HUES64 (cell line): ENCODE results near the gene PARP4.
"Not testable (repeated sequence)": the region's sequence is repeated elsewhere in the genome, so short reads cannot be mapped to it uniquely, and the experiment has no call there.

Experiments
- H3K27ac ChIP-seq: 2 replicates; pipeline ENCODE4 v1.7.0; 2013; ENCODE audit warnings: low read depth, low read length, inconsistent platforms
- H3K27me3 ChIP-seq: 2 replicates; pipeline ENCODE4 v1.6.1; 2013; ENCODE audit warnings: mild to moderate bottlenecking, low read length; ENCODE audit not compliant: insufficient read depth
- H3K36me3 ChIP-seq: 2 replicates; pipeline ENCODE4 v1.6.1; 2013; ENCODE audit warnings: mild to moderate bottlenecking, low read length; ENCODE audit not compliant: insufficient read depth
- H3K4me1 ChIP-seq: 2 replicates; pipeline ENCODE4 v1.6.1; 2013; ENCODE audit warnings: mild to moderate bottlenecking, low read length, moderate library complexity; ENCODE audit not compliant: insufficient read depth
- H3K4me3 ChIP-seq: 2 replicates; pipeline ENCODE4 v1.5.1; 2013; ENCODE audit warnings: mild to moderate bottlenecking, low read length, moderate library complexity
- H3K9ac ChIP-seq: 2 replicates; pipeline ENCODE4 v1.6.1; 2013; ENCODE audit warnings: mild to moderate bottlenecking, low read depth, low read length
- H3K9me3 ChIP-seq: 2 replicates; pipeline ENCODE4 v1.6.1; 2013; ENCODE audit warnings: low read depth, low read length; ENCODE audit not compliant: insufficient read depth
- WGBS: fragments of 150-250, 120-280 bp; methylation state at CpG from one replicate; pipeline ENCODE4 v1.1.7; 2013; ENCODE audit warnings: missing lambda C conversion rate; 5-methylcytosine and 5-hydroxymethylcytosine counted together

Gene PARP4

GRCh38 chr13:24529478-24529877 is 16.9 kb upstream of the PARP4 start:
- Histone ChIP-seq H3K4me1 (peaks cover 12% of the 10 kb centered on the region; the same call in 1 of the 2 replicates), H3K27me3 (no peaks in the 10 kb centered on the region), H3K27ac (peak overlapping the region; percentile 39; the same call in 1 of the 2 replicates), H3K9ac (no peak overlapping the region), H3K9me3 (no peaks in the 10 kb centered on the region), H3K4me3 (no peak overlapping the region), H3K36me3 (no peaks in the 10 kb centered on the region)
- WGBS: 90% methylated on average over 1 of the region's 1 CpG

GRCh38 chr13:24528816-24529398 is 16.3 kb upstream of the PARP4 start:
- H3K9ac ChIP-seq: no peak overlapping the region

GRCh38 chr13:24527266-24527775 is 14.7 kb upstream of the PARP4 start:
- H3K4me3 ChIP-seq: no peak overlapping the region
- H3K27ac ChIP-seq: no peak overlapping the region

More at GRCh38 chr13:24528816-24529398, 16.3 kb upstream of the PARP4 start:
- Histone ChIP-seq H3K9me3 (no peaks in the 10 kb centered on the region), H3K36me3 (no peaks in the 10 kb centered on the region), H3K4me1 (peaks cover 12% of the 10 kb centered on the region; the same call in 1 of the 2 replicates), H3K27me3 (no peaks in the 10 kb centered on the region), H3K4me3 (no peak overlapping the region), H3K27ac (peak overlapping the region; percentile 39)
- WGBS: 56% methylated on average over 4 of the region's 4 CpGs

GRCh38 chr13:24520733-24521132 is 8.2 kb upstream of the PARP4 start:
- no peaks in the 10 kb centered on the region for H3K9me3 ChIP-seq
- no peak overlapping the region for H3K9ac ChIP-seq
- 93% methylated on average over 1 of the region's 1 CpG for WGBS
- H3K4me3 ChIP-seq: no peak overlapping the region
- H3K4me1 ChIP-seq: no peaks in the 10 kb centered on the region
- no peak overlapping the region for H3K27ac ChIP-seq
- H3K27me3 ChIP-seq: no peaks in the 10 kb centered on the region
- no peaks in the 10 kb centered on the region for H3K36me3 ChIP-seq

More at GRCh38 chr13:24527266-24527775, 14.7 kb upstream of the PARP4 start:
- no peaks in the 10 kb centered on the region for H3K9me3 ChIP-seq
- WGBS: 94% methylated on average over 6 of the region's 6 CpGs
- H3K4me1 ChIP-seq: peaks cover 12% of the 10 kb centered on the region; the same call in 1 of the 2 replicates
- H3K36me3 ChIP-seq: no peaks in the 10 kb centered on the region
- no peak overlapping the region for H3K9ac ChIP-seq
- H3K27me3 ChIP-seq: no peaks in the 10 kb centered on the region

- no peak overlapping the region for H3K27ac ChIP-seq
- H3K9ac ChIP-seq: no peak overlapping the region
- 87% methylated on average over 6 of the region's 6 CpGs for WGBS
- 0 out of 2 replicates have a peak, but pooled peaks cover 2% of the 10 kb centered on the region for H3K4me1 ChIP-seq
- no peaks in the 10 kb centered on the region for H3K9me3 ChIP-seq
- no peaks in the 10 kb centered on the region; the same call in 1 of the 2 replicates for H3K27me3 ChIP-seq
- H3K36me3 ChIP-seq: no peaks in the 10 kb centered on the region
- no peak overlapping the region for H3K4me3 ChIP-seq
Observed at GRCh38 chr13:24516919-24517318, 4.3 kb upstream of the PARP4 start.

GRCh38 chr13:24512908-24513213 is 283 bp upstream of the PARP4 start:
- Histone ChIP-seq H3K27ac (peak overlapping the region; percentile 60; the same call in 1 of the 2 replicates), H3K4me1 (peaks cover 12% of the 10 kb centered on the region; the same call in 1 of the 2 replicates), H3K27me3 (no peaks in the 10 kb centered on the region; the same call in 1 of the 2 replicates), H3K9me3 (no peaks in the 10 kb centered on the region), H3K4me3 (peak overlapping the region; percentile 79), H3K36me3 (no peaks in the 10 kb centered on the region), H3K9ac (peak overlapping the region; percentile 85)
- WGBS: 4% methylated on average over 10 of the region's 10 CpGs

GRCh38 chr13:24511816-24512196 is 772 bp downstream of the PARP4 start:
- no peaks in the 10 kb centered on the region for H3K36me3 ChIP-seq
- no peaks in the 10 kb centered on the region; the same call in 1 of the 2 replicates for H3K27me3 ChIP-seq
- H3K4me3 ChIP-seq: peak overlapping the region; percentile 79
- no peaks in the 10 kb centered on the region for H3K9me3 ChIP-seq
- WGBS: 7% methylated on average over 3 of the region's 6 CpGs
- H3K9ac ChIP-seq: peak overlapping the region; percentile 85
- peaks cover 12% of the 10 kb centered on the region; the same call in 1 of the 2 replicates for H3K4me1 ChIP-seq
- H3K27ac ChIP-seq: peak overlapping the region; percentile 60

- H3K27ac ChIP-seq: peak overlapping the region; percentile 28; the same call in 1 of the 2 replicates
Observed at GRCh38 chr13:24511019-24511815, 1.4 kb downstream of the PARP4 start.

GRCh38 chr13:24506698-24507335 is 5.8 kb downstream of the PARP4 start:
- WGBS: 96% methylated on average over 50 of the region's 50 CpGs
- H3K9me3 ChIP-seq: no peaks in the 10 kb centered on the region
- no peaks in the 10 kb centered on the region for H3K27me3 ChIP-seq
- no peak overlapping the region for H3K27ac ChIP-seq
- H3K4me3 ChIP-seq: no peak overlapping the region
- peaks cover 6% of the 10 kb centered on the region; the same call in 1 of the 2 replicates for H3K36me3 ChIP-seq
- peaks cover 16% of the 10 kb centered on the region; the same call in 1 of the 2 replicates for H3K4me1 ChIP-seq
- no peak overlapping the region for H3K9ac ChIP-seq

More at GRCh38 chr13:24511019-24511815, 1.4 kb downstream of the PARP4 start:
- Histone ChIP-seq H3K9ac (peak overlapping the region; percentile 85; the same call in 1 of the 2 replicates), H3K4me3 (peak overlapping the region; percentile 79), H3K4me1 (peaks cover 12% of the 10 kb centered on the region; the same call in 1 of the 2 replicates), H3K27me3 (no peaks in the 10 kb centered on the region; the same call in 1 of the 2 replicates), H3K36me3 (no peaks in the 10 kb centered on the region), H3K9me3 (no peaks in the 10 kb centered on the region)
- WGBS: 67% methylated on average over 22 of the region's 22 CpGs

GRCh38 chr13:24506283-24506682 is 6.3 kb downstream of the PARP4 start:
- H3K27ac ChIP-seq: not testable (repeated sequence)

More at GRCh38 chr13:24506283-24506682, 6.3 kb downstream of the PARP4 start:
- WGBS: 88% methylated on average over 6 of the region's 6 CpGs
- H3K9ac ChIP-seq, H3K27me3 ChIP-seq, H3K4me3 ChIP-seq, H3K9me3 ChIP-seq: not testable (repeated sequence)
- Histone ChIP-seq H3K4me1 (peaks cover 12% of the 10 kb centered on the region; the same call in 1 of the 2 replicates), H3K36me3 (peaks cover 11% of the 10 kb centered on the region)
